Measurements from ENCODE around the gene GRIK2.
A peak's percentile ranks its signal among the peaks of the same experiment; 100 is the strongest.
"Not testable (repeated sequence)": the region's sequence is repeated elsewhere in the genome, so short reads cannot be mapped to it uniquely, and the experiment has no call there.

GRIK2 gene

GRCh38 chr6:101633081-101633480 lies 239.6 kb downstream of the GRIK2 start:
- DNase-seq (ENCODE audit: low read depth), result no peak

DNA sequence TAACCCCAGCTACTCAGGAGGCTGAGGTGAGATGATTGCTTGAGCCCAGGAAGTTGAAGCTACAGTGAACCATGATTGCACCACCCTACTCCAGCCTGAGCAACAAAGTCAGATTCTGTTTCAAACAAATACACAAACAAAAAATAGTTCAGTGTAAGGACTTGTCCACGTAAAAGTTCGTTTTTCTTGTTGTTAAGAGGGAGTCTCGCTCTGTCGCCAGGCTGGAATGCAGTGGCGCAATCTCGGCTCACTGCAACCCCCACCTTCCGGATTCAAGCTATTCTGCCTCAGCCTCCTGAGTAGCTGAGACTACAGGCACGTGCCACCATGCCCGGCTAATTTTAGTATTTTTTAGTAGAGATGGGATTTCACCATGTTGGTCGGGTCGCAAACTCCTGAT lies 245.4 kb downstream of the GRIK2 start:
- DNase-seq (ENCODE audit: low read depth), result not testable (repeated sequence)

GRCh38 chr6:101640131-101640530 lies 246.6 kb downstream of the GRIK2 start:
- no peak for DNase-seq (ENCODE audit: low read depth)

GRCh38 chr6:101645770-101646169 lies 252.3 kb downstream of the GRIK2 start:
- no peak for DNase-seq (ENCODE audit: low read depth)

DNA sequence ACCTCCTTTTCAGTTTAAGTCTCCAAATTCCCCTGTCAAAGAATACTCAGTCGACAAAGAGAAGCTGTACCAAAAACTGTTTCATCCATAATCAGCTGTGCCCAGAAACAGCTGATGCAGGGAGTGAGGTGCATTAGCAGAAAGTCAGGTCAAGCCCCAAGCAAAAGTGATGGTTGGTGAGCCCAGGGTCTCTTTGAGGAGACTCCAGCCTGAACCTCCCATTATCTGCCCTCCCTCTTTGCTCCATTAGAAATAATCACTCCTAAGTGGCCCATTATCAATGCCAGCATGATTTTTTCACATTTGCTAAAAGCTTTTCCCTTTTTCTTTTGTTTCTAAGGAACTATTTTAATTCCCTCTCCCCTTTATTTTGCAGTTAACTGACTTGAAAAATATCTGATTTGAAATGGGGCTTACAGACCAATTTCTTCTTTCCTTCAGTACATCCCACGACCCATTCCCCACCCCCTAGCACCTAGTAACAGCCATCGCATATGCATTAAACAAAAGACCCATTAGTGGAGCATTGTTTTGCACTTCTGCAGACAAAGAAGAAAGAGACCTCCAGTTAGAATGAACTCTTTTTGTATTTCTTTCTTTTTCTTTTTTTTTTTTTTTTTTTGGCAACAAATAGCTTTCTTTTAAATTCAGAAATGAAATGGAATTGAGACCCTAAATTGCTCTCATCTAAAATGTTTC lies 257.0 kb downstream of the GRIK2 start:
- DNase-seq (ENCODE audit: low read depth), result no peak

DNA sequence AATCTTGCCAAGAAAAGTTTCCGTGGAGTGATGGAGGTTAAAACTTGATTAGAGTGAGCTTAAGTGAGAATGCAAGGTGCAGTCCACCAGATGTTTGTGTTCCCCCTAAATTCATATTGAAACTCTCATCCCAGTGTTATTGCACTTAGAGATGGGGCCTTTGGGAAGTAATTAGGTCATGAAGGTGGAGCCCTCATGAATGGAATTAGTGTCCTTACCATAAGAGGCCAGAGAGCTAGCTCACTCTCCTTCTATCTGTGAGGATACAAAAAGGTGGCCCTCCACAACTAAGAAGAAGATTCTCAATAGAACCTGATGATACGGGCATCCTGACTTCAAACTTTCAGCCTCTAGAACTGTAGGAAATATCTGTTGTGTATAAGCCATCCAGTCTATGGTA lies 258.6 kb downstream of the GRIK2 start:
- DNase-seq (ENCODE audit: low read depth), result no peak

GRCh38 chr6:101655109-101655508 lies 261.6 kb downstream of the GRIK2 start:
- no peak for DNase-seq (ENCODE audit: low read depth)

DNA sequence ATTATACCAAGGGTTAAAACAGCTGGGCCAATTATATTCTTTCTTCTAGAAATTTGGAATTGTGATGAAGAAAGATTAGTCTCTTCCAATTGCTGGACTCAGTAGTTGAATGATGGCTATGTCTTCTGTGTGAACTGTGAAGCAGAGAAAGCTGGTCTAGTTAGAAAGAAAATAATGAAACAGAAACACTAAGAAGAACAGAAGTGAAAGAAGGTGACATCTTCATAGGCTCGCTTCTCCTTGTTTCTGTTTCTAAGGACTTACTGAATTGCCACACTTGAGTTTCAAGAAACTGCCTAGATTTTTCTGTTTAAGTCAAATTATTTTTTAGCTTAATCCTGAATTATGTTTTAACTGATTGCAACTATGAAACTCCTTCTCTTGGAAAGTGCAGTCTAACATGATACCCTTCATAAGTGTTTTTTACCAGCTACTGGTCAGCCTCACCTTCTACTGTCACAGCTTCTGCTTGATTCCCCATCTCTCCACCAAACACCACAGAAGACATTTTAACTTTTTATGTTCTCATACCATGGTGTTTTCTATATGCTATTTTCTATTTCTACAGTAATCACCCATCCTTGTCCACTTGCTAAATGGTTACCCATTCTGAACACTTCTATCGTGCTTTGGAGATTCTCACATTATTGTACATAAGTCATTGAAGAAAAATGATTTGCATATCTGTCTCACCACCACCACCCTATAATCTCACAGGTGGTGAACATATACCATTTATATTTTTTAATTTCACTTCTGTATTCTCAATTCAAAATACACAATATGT lies 268.8 kb downstream of the GRIK2 start:
- DNase-seq (ENCODE audit: low read depth), result no peak

GRCh38 chr6:101663100-101663499 lies 269.6 kb downstream of the GRIK2 start:
- DNase-seq (ENCODE audit: low read depth), result no peak

GRCh38 chr6:101666256-101666655 lies 272.7 kb downstream of the GRIK2 start:
- DNase-seq (ENCODE audit: low read depth), result peak; percentile 51

DNA sequence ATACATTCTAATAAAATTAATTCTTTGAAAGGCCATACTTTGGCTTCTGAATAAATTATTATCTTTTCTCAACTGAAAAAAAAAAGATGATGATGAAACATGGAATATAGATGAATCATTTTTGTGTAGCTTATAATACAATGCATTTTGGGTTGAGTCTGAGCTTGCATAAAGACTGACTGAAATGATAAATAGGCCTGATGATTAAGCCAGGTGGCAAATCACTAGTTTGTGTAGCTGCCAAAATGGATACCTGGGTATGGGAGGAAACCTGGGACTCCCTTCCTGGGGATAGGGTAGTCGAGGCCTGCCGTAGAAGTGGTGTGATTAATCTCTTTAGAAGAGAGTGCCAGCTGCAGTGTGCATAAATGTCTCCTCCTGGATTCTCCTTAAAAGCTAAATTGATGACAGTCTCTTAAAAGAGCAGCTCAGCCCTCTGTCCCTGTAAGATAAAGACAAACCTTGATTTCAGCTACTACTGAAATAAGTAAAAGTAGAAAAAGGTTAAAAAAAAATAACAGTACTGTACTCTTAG lies 275.1 kb downstream of the GRIK2 start:
- DNase-seq (ENCODE audit: low read depth), result no peak

DNA sequence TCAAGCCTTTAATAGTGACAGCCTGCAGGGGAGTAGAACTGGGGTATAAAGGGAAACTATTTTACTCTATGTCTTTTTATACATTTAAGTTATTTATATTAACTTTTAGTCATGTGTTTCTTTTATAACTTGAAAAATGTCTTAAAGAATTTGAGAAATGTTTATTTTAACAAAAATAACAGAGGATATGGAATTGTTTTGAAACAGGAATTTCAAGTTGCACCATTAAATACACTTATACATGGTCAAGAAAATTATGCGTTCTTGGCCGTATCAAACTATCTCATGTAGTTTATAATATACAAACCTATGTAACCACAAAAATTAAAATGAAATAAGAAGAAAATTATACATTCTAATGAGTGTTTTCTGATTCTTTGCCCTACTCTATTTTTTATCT lies 282.7 kb downstream of the GRIK2 start:
- no peak for DNase-seq (ENCODE audit: low read depth)

DNA sequence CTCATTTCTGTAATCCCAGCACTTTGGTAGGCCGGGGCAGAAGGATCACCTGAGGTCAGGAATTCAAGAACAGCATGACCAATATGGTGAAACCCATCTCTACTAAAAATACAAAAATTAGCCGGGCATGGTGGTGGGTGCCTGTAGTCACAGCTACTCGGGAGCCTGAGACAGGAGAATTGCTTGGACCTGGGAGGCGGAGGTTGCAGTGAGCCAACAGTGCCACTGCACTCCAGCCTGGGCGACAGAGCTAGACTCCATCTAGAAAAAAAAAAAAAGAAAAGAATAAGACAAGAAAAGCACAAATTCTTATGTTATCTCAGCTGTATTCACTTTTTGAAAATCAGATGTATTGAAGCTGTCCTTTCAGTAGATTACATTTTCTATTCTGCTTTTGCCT lies 289.4 kb downstream of the GRIK2 start:
- DNase-seq (ENCODE audit: low read depth), result no peak

GRCh38 chr6:101683884-101684283 lies 290.4 kb downstream of the GRIK2 start:
- no peak for DNase-seq (ENCODE audit: low read depth)

- no peak for DNase-seq (ENCODE audit: low read depth)
Measured at GRCh38 chr6:101686653-101687052, 293.1 kb downstream of the GRIK2 start.

DNA sequence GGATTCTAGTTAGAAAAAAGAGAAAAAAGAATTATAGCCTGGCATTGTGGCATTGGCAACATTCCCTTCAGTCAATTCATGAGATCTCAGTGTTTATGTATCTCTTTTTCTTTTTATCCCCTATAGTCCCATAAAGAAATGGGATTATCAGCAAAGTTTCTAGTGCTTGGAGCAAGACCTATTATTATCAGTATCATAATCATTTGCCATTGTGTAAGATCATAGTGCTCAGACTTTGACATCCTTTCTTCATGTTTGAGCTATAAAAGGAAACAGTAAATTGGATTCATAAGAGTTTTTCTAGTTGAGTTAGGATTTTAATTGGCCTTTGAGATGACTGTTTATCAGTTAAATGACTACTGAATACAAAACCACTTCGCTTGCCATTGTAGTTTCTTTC lies 295.6 kb downstream of the GRIK2 start:
- no peak for DNase-seq (ENCODE audit: low read depth)

DNA sequence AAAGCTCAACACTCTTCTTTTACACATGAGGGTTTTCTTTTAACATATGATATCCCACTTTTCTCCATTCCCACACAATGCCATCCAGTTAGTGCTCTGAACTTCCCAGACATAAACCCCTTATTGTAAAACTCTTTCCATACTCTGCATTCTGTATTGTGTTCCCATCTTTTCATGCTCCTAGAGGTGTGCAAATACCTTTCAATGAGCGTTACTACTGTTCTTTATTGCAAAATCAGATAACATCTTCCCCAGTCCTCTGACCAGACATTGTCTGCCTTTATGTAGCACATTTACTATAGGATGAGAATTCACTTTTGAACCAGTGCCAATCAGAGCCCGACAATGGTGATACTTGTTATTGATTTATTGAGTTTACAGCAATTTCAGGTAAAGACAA lies 296.2 kb downstream of the GRIK2 start:
- DNase-seq (ENCODE audit: low read depth), result no peak

GRCh38 chr6:101700655-101701054 lies 307.1 kb downstream of the GRIK2 start:
- no peak for DNase-seq (ENCODE audit: low read depth)

DNA sequence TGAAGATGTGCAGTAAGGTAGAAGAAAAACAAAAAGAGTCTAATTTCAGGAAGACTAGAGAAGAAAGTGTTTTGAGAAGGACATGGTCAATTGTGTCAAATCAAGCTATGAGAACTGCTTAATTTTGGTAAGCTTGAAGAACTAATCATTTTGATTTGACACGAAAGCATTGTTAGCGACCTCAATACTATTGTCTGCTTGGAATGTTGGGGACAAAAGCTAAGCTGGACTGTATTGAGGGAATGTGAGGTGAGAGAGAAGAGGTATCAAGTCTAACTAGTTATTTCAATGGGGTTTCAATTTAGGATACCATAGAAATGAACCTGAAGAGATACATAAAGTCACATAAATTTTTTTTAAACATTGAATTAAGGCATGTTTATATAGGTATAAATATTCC lies 309.8 kb downstream of the GRIK2 start:
- DNase-seq (ENCODE audit: low read depth), result no peak

GRCh38 chr6:101705866-101706265 lies 312.4 kb downstream of the GRIK2 start:
- DNase-seq (ENCODE audit: low read depth), result no peak

DNA sequence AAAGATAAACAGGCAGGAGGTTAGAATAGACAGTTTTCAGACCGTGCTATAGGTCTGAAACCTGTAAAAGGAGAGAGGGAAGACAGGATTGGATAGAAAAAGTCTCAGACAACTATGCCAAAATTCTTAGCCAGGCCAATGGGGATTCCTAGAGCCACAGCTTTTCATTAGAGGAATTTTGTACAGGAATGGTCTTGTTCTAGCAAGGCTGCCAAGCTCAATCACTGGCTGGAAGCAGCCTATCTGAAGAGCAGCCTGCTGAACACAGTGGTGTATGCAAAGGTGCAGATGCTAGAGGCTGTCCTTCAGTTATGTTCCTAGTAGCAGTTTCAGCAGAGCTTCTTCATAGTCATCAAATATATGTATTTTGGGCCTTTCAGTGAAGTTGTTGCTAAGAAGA lies 313.1 kb downstream of the GRIK2 start:
- no peak for DNase-seq (ENCODE audit: low read depth)

GRCh38 chr6:101711518-101711917 lies 318.0 kb downstream of the GRIK2 start:
- no peak for DNase-seq (ENCODE audit: low read depth)

GRCh38 chr6:101716387-101716786 lies 322.9 kb downstream of the GRIK2 start:
- no peak for DNase-seq (ENCODE audit: low read depth)

All from HS-27A (cell line).